ENCODE data around the gene TTC12. TPM values are rescaled to one million over a fixed set of nuclear protein-coding genes. Genes with fewer than 3 reads are reported as not detected.

Gene TTC12
- polyA plus RNA-seq, 1 donor from 2014 or later: 4.2 TPM

DNA sequence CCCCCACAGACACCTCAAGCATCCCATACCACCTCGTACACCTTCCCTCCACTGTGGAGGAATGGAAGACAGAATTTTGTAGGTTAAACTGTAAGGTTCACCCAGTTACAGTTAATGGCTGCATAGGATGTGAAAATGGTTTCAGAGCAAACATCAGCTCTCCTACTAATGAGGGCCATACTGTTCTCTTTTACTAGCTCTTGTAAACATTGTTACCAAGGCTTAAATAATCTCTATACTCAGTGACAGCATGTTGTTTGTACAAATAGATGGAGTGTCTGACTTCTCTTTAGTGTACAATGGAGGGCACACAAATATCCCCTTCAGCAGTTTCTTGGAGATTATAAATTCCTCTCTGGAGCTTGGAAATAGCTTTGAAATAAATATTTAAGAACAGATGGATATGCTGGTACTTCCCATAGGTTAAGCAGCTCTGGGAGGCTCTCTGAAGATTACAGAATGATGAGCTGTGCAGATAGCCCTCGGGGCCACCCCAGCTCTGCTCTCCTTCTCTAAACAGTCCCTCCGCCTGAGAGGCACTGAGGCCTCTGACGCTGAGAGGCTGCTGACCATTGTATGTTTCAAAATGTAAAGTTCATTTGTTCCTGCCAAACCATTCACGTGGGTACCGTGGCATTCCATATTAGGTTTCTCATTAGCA is 25.7 kb downstream of the TTC12 start:
- H3K4me3 ChIP-seq (ENCODE audit: low read length): no peak overlapping the region
- H3K36me3 ChIP-seq (ENCODE audit: insufficient read depth, low read length): no peaks in the 10 kb centered on the region
- no peak overlapping the region for H2AFZ ChIP-seq (ENCODE audit: low read depth, low read length)
- H3K9me2 ChIP-seq (ENCODE audit: insufficient read depth, low read length): no peaks in the 10 kb centered on the region
- H3K27me3 ChIP-seq (ENCODE audit: insufficient read depth, low read depth, low read length): no peaks in the 10 kb centered on the region
- TF ChIP-seq POLR2AphosphoS5 (IDR thresholded peaks at IDR 0.05) (no peak), SMC3 (conservative IDR thresholded peaks at IDR 0.05; ENCODE audit: poor library complexity) (no peak), TAF1 (IDR thresholded peaks at IDR 0.05; ENCODE audit: low read depth) (no peak)
- TF ChIP-seq, protein P1, sequence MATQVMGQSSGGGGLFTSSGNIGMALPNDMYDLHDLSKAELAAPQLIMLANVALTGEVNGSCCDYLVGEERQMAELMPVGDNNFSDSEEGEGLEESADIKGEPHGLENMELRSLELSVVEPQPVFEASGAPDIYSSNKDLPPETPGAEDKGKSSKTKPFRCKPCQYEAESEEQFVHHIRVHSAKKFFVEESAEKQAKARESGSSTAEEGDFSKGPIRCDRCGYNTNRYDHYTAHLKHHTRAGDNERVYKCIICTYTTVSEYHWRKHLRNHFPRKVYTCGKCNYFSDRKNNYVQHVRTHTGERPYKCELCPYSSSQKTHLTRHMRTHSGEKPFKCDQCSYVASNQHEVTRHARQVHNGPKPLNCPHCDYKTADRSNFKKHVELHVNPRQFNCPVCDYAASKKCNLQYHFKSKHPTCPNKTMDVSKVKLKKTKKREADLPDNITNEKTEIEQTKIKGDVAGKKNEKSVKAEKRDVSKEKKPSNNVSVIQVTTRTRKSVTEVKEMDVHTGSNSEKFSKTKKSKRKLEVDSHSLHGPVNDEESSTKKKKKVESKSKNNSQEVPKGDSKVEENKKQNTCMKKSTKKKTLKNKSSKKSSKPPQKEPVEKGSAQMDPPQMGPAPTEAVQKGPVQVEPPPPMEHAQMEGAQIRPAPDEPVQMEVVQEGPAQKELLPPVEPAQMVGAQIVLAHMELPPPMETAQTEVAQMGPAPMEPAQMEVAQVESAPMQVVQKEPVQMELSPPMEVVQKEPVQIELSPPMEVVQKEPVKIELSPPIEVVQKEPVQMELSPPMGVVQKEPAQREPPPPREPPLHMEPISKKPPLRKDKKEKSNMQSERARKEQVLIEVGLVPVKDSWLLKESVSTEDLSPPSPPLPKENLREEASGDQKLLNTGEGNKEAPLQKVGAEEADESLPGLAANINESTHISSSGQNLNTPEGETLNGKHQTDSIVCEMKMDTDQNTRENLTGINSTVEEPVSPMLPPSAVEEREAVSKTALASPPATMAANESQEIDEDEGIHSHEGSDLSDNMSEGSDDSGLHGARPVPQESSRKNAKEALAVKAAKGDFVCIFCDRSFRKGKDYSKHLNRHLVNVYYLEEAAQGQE (IDR thresholded peaks at IDR 0.05; ENCODE audit: borderline replicate concordance): no peak
- TF ChIP-seq, protein P2, sequence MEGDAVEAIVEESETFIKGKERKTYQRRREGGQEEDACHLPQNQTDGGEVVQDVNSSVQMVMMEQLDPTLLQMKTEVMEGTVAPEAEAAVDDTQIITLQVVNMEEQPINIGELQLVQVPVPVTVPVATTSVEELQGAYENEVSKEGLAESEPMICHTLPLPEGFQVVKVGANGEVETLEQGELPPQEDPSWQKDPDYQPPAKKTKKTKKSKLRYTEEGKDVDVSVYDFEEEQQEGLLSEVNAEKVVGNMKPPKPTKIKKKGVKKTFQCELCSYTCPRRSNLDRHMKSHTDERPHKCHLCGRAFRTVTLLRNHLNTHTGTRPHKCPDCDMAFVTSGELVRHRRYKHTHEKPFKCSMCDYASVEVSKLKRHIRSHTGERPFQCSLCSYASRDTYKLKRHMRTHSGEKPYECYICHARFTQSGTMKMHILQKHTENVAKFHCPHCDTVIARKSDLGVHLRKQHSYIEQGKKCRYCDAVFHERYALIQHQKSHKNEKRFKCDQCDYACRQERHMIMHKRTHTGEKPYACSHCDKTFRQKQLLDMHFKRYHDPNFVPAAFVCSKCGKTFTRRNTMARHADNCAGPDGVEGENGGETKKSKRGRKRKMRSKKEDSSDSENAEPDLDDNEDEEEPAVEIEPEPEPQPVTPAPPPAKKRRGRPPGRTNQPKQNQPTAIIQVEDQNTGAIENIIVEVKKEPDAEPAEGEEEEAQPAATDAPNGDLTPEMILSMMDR (IDR thresholded peaks at IDR 0.05; ENCODE audit: poor library complexity, severe bottlenecking): no peak
- no peaks in the 10 kb centered on the region for H3F3A ChIP-seq (ENCODE audit: insufficient read depth, low read length, poor library complexity, severe bottlenecking)
- H3K79me2 ChIP-seq (replicated peaks; ENCODE audit: insufficient read depth, low read length): no peaks in the 10 kb centered on the region
- no peak overlapping the region for H3K9ac ChIP-seq (ENCODE audit: low read length)
- H3K27ac ChIP-seq (ENCODE audit: low read length): no peak overlapping the region
- H4K20me1 ChIP-seq (ENCODE audit: insufficient read depth): no peaks in the 10 kb centered on the region
- H3K4me2 ChIP-seq (ENCODE audit: low read length): no peak overlapping the region
- no peaks in the 10 kb centered on the region for H3K9me3 ChIP-seq (ENCODE audit: low read length)

DNA sequence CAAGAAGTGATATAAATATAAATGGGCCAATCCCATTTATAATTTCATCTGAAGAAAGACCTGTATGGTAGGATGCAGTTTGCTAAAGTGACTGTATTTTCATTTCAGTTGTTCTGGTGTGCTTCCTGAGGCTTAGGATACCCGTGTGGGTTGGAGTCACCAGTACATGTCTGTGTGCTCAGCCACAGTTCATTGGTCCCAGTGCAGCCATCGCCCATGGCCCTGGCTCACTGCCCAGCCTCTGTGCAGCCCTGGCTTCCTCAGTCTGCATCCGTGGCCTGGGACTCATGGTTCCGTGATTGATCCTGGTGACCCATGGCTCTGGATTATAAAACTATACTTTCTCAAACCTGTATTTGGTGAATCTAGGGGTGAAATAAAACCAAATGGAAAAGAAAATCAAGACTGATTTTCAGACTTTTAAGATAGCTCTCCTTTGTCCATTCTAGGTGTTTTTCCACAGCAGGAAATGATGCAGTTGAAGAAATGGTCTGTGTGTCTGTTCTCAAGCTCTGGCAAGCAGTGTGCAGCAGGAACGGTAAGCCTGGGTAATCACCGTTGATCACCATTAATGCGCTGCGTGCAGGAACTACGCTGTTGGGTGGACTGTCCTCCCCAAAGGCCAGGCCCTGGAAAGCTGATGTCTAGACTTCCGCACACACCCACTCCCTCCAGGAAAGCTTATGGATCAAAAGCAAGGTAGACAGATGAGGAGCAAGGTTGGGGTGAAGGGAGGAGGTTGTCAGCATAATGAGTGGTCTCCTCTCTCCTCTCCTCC is 27.2 kb downstream of the TTC12 start:
- no peaks in the 10 kb centered on the region for H3K79me2 ChIP-seq (replicated peaks; ENCODE audit: insufficient read depth, low read length)
- no peak overlapping the region for H3K4me3 ChIP-seq (ENCODE audit: low read length)

More for the DNA sequence above, 27.2 kb downstream of the TTC12 start:
- no peaks in the 10 kb centered on the region for H3K27me3 ChIP-seq (ENCODE audit: insufficient read depth, low read depth, low read length)
- H3K4me2 ChIP-seq (ENCODE audit: low read length): no peak overlapping the region
- H4K20me1 ChIP-seq (ENCODE audit: insufficient read depth): no peaks in the 10 kb centered on the region
- no peak overlapping the region for H3K9ac ChIP-seq (ENCODE audit: low read length)
- no peak overlapping the region for H2AFZ ChIP-seq (ENCODE audit: low read depth, low read length)
- no peaks in the 10 kb centered on the region for H3K9me2 ChIP-seq (ENCODE audit: insufficient read depth, low read length)
- H3K27ac ChIP-seq (ENCODE audit: low read length): no peak overlapping the region
- H3K9me3 ChIP-seq (ENCODE audit: low read length): no peaks in the 10 kb centered on the region
- H3K36me3 ChIP-seq (ENCODE audit: insufficient read depth, low read length): no peaks in the 10 kb centered on the region
- H3F3A ChIP-seq (ENCODE audit: insufficient read depth, low read length, poor library complexity, severe bottlenecking): no peaks in the 10 kb centered on the region
- TF ChIP-seq MXI1 (conservative IDR thresholded peaks at IDR 0.05; ENCODE audit: poor library complexity, severe bottlenecking) (no peak), RAD21 (conservative IDR thresholded peaks at IDR 0.05) (no peak), SMC3 (conservative IDR thresholded peaks at IDR 0.05; ENCODE audit: poor library complexity) (no peak), EP300 (conservative IDR thresholded peaks at IDR 0.05; ENCODE audit: poor library complexity, severe bottlenecking) (no peak), EZH2 (IDR thresholded peaks at IDR 0.05; ENCODE audit: borderline replicate concordance, insufficient read depth, low read length, poor library complexity, severe bottlenecking) (no peak), TAF1 (IDR thresholded peaks at IDR 0.05; ENCODE audit: low read depth) (no peak), POLR2AphosphoS5 (IDR thresholded peaks at IDR 0.05) (no peak)
- TF ChIP-seq, protein P2 (IDR thresholded peaks at IDR 0.05; ENCODE audit: poor library complexity, severe bottlenecking): no peak
- TF ChIP-seq, protein P1 (IDR thresholded peaks at IDR 0.05; ENCODE audit: borderline replicate concordance): no peak
